Left ventricle myocardium inferior (tissue), 1 donor: Measurements from ENCODE around the gene MEGF11. TPM values are rescaled to one million over a fixed set of nuclear protein-coding genes. Genes with fewer than 3 reads are reported as not detected.

Experiments
- DNase-seq: peaks from one replicate; pipeline ENCODE4 v3.0.0-alpha.2; 2020
- H3K27ac ChIP-seq: fragments of 200-600 bp; replicated peaks from 2 replicates; pipeline ENCODE4 v1.8.0; 2021
- H3K27me3 ChIP-seq: fragments of 200-600 bp; 2 replicates; pipeline ENCODE4 v1.8.0; 2021; ENCODE audit warnings: low read depth
- H3K36me3 ChIP-seq: fragments of 200-600 bp; 2 replicates; pipeline ENCODE4 v1.8.0; 2021
- H3K4me1 ChIP-seq: fragments of 200-600 bp; 2 replicates; pipeline ENCODE4 v1.8.0; 2021
- H3K4me3 ChIP-seq: fragments of 200-600 bp; 2 replicates; pipeline ENCODE4 v1.8.0; 2021; ENCODE audit warnings: mild to moderate bottlenecking, moderate library complexity
- H3K9me3 ChIP-seq: fragments of 200-600 bp; replicated peaks from 2 replicates; pipeline ENCODE4 v1.8.0; 2021
- CTCF ChIP-seq: fragments of 200-600 bp; IDR thresholded peaks from 2 replicates; pipeline ENCODE4 v1.8.0; 2021; ENCODE audit warnings: antibody characterized with exemption, mild to moderate bottlenecking, borderline replicate concordance
- intact Hi-C: fragments of 100-400 bp; cut with micrococcal nuclease; formaldehyde crosslinking; loops from one replicate; pipeline ENCODE4 v1.11.0; 2022
- total RNA-seq: library from RNA; stranded (reverse); fragmentation: NEBNext Ultra II Directional; extraction: Animal tissue kit (Norgen Biotek cat#: 25700); gene quantifications from one replicate; pipeline ENCODE4 v1.2.1, GENCODE V29; 2021
- donor health status: DM: no; HTN: yes; CAD: no; lungs with severe emphysema.

The MEGF11 gene
- total RNA-seq, 1 donor from 2014 or later = not detected

DNA sequence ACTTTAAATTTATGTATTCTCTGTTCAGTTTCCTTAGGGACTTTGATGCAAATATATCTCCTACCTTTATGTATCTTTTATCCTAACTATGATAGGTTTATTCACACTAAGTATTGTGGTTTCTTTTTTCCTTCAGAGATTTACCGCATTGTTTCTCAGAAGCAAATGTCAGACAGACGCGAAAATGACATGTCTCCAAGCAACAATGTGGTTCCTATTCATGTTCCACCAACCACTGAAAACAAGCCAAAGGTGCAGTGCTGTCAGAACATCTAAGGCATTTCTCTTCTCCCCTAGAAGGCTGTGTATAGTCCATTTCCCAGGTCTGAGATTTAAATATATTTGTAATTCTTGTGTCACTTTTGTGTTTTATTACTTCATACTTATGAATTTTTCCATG is 366.0 kb downstream of the MEGF11 start:
- DNase-seq = no peak
- H3K4me1 ChIP-seq = peaks cover 27% of the 10 kb centered on the region
- no peak for TF ChIP-seq CTCF
- no peaks in the 10 kb centered on the region for H3K9me3 ChIP-seq
- no peak overlapping the region for H3K27ac ChIP-seq
- H3K36me3 ChIP-seq = peaks cover 77% of the 10 kb centered on the region
- H3K4me3 ChIP-seq = no peak overlapping the region
- intact Hi-C loops = no loop called here
- no peaks in the 10 kb centered on the region for H3K27me3 ChIP-seq

DNA sequence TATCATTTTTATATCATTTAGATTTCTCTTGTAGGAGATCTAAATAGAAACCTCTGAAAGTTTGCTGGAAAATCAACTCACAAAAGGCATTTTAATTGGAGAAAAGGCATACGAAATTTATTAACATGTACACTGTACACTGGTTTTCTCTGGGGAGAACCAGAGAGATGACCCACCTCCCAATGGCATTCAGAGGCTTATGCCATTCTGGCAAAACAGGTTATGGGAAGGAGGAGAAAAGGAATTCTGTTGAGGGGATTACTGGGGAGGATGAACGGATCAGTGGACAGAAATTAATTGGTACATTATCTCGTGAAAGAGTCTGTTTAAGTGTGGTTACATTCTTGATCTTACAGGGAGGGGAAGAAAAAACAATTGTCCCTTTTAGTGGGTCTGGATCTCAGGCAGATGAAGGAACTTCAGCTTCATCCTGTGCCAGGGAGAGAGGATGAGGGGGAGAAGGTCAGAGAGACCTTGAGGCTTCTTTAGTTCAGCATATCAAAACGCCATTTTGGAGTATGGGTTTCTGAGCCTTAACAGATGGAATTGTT is 367.8 kb downstream of the MEGF11 start:
- Histone ChIP-seq H3K27me3 (no peaks in the 10 kb centered on the region), H3K27ac (no peak overlapping the region), H3K36me3 (peaks cover 90% of the 10 kb centered on the region), H3K9me3 (no peaks in the 10 kb centered on the region), H3K4me1 (peaks cover 40% of the 10 kb centered on the region), H3K4me3 (no peak overlapping the region)
- TF ChIP-seq CTCF = no peak
- DNase-seq = no peak
- intact Hi-C loops = no loop called here

GRCh38 chr15:65884511-65884910 is 369.0 kb downstream of the MEGF11 start:
- intact Hi-C loops = no loop called here
- peaks cover 40% of the 10 kb centered on the region for H3K4me1 ChIP-seq
- no peaks in the 10 kb centered on the region for H3K27me3 ChIP-seq
- peaks cover 93% of the 10 kb centered on the region for H3K36me3 ChIP-seq
- no peak overlapping the region for H3K27ac ChIP-seq
- H3K4me3 ChIP-seq = no peak overlapping the region
- H3K9me3 ChIP-seq = no peaks in the 10 kb centered on the region
- DNase-seq = no peak
- no peak for TF ChIP-seq CTCF

GRCh38 chr15:65883571-65883970 is 370.0 kb downstream of the MEGF11 start:
- peaks cover 40% of the 10 kb centered on the region for H3K4me1 ChIP-seq
- H3K36me3 ChIP-seq = peaks cover 93% of the 10 kb centered on the region
- H3K4me3 ChIP-seq = no peak overlapping the region
- no peak for TF ChIP-seq CTCF
- no peaks in the 10 kb centered on the region for H3K27me3 ChIP-seq
- no peak overlapping the region for H3K27ac ChIP-seq
- DNase-seq = no peak
- no peaks in the 10 kb centered on the region for H3K9me3 ChIP-seq
- intact Hi-C loops = no loop called here

DNA sequence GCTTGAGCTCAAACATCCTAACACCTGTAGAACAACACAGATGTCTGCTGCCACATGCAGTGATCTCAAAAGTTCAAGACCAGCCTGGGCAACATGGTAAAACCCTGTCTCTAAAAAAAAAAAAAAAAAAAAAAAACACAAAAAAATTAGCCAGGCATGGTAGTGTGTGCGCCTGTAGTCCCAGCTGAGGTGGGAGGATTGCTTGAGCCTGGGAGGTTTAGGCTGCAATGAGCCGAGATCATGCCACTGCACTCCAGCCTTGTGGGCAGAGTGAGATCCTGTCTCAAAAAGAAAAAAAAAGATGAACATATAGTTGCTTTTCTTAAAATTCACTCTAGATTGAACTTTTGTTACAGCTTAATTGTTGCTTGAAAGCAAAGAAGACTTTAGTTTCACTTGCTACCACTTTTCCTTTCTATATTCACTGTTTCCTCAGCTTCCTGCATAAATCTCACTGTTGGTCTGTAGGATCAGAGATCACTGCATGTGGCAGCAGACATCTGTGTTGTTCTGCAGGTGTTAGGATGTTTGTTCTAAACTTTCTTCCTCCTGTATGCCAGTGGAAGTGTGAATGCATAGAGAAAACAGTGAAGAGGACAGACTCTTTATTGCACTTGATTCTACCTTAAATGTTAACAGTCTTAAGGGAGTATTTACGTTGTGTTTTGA is 371.6 kb downstream of the MEGF11 start:
- intact Hi-C loops = no loop called here
- no peak for TF ChIP-seq CTCF
- peaks cover 93% of the 10 kb centered on the region for H3K36me3 ChIP-seq
- H3K27ac ChIP-seq = no peak overlapping the region
- H3K4me1 ChIP-seq = peaks cover 51% of the 10 kb centered on the region
- no peak for DNase-seq
- no peak overlapping the region for H3K4me3 ChIP-seq
- H3K27me3 ChIP-seq = no peaks in the 10 kb centered on the region
- no peaks in the 10 kb centered on the region for H3K9me3 ChIP-seq
